Bronchial smooth muscle cell (primary cell): ENCODE data around the gene MGAT2. TPM values are rescaled to one million over a fixed set of nuclear protein-coding genes. Genes with fewer than 3 reads are reported as not detected.

Source experiments
- total RNA-seq: library from RNA; depleted of rRNA; stranded (reverse); fragments of >200 nt; gene quantifications from 2 replicates; pipeline ENCODE4 v1.2.1, GENCODE V29; 2014

MGAT2 gene
- total RNA-seq, result 38.1 and 63.4 TPM in 2 replicates

DNA sequence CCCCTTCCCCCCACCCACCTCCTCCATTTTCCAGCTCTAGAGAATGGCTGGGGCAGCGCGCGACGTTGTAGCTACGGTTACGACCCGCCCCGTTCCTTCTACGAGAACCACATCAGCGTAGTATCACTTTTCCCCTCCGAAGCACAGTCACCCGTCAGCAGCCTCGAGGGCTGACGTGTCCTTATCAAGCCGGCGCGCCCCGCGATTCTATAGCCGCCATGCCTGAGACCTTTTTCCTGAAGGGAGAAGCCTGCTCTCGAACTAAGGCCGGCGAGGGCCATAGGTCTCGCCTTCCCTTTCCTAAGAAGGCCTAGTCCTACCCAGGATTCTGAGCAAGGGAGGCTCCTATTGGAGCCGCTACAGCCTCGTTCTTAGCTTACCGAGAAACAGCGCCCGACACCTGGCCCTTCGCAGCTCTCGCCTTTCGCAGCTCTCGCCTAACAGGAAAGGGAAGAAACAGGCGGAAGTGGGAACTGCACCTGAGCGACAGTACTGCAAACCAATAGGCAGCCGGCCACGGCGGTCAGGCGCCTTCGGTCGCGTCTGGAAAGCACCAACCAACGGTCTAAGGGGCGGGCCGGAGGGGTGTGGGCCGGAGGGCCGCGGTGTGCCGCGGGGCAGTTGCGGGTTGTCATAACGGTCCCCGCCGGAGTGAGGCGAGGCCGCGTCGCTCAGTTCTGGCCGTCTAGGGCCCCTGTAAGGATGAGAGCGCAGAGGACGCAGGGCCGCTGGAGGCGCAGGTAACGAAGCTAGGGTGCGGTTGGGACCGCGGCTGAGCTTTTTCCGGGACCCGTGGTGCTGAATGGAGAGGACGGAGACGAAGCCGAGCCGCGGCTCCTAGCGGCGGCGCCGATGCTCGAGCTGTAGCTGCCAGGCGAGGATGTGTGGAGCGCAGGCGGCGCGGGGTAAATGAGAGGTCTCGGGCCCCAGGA lies at the start of gene MGAT2, which contains the start of gene RPL36AL:
Gene MGAT2 (plus strand): TSS at position 618 of the 932 bp plus-strand sequence. CDS start 470 bp downstream, outside the sequence.
Gene RPL36AL (minus strand): TSS at position 445 of the 932 bp plus-strand sequence. CDS start 1,522 bp downstream, outside the sequence.

DNA sequence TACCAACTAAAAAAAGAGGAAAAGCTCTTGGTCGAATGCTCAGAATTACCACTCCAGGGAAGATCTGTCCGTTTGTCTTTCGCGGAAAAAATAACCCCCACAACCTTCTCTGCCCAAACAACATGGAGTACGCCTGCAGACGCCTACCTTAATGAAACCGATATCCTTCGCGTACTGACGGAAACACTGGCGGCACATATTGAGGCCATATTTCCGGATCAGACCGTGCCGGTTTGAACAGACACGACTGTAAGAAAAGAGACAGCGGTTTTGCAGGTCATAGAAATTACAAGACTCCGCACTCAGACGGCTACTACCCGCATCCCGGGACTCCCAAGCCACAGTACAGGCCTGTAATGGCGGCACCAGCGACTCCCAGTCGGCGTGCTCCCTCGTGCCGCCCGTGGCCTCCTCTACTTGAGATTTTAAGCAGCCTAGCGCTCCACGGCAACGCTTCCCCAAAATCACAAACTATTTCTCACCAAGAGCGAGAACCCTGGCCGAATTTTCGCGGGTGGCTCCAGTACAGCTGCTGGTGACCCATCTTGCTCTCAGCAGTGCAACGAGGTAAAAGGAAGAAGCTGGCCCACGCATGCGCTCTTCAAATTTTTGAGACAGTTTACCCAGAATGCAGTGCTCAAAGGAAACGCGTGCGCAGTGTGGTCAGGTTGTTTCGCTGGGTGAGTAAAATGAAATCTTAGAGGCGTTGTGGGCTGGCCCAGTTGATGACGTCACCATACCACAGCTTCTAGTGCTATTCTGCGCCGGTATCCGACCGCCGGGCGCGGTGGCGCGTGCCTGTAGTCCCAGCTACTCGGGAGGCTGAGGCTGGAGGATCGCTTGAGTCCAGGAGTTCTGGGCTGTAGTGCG lies 34.6 kb upstream of the MGAT2 start, which contains the start of gene RPS29:
Gene RPS29 (minus strand): TSS at position 578 of the 870 bp plus-strand sequence. CDS start 34 bp downstream, at position 544.

DNA sequence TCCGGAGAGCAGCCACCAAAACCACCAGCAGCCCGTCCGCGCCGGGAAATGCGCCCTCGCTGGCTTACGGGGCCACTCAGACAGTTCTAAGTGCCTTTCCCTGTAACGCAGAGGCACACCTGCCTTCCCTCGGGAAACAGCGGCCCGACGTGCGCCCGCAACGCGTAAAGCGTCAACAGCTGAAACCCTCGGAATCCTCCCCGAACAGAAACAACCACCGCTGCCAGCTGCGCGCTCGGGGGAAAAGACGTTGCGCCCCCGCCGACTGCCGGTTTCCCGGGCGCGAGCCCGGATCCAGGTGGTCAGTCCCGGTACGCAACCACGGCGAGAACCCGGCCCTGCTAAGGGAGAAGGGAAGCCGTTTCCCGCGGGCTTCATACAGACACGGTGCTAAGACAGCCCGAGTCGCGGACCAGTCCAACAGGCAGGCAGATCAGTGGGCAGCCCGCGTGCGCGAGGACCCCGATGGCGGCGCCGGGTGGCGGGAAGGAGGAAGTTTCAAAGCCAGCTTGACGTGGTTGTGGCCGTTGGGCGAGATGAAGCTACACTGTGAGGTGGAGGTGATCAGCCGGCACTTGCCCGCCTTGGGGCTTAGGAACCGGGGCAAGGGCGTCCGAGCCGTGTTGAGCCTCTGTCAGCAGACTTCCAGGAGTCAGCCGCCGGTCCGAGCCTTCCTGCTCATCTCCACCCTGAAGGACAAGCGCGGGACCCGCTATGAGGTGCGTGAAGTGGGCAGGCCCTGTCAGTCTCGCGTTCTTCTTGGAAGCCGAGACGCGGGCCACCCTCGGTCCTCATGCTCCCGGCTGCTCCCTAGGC lies 21.9 kb upstream of the MGAT2 start, which contains the start of gene LRR1:
Gene LRR1 (plus strand): TSS at position 456 of the 816 bp plus-strand sequence. CDS start 81 bp downstream, at position 537.

DNA sequence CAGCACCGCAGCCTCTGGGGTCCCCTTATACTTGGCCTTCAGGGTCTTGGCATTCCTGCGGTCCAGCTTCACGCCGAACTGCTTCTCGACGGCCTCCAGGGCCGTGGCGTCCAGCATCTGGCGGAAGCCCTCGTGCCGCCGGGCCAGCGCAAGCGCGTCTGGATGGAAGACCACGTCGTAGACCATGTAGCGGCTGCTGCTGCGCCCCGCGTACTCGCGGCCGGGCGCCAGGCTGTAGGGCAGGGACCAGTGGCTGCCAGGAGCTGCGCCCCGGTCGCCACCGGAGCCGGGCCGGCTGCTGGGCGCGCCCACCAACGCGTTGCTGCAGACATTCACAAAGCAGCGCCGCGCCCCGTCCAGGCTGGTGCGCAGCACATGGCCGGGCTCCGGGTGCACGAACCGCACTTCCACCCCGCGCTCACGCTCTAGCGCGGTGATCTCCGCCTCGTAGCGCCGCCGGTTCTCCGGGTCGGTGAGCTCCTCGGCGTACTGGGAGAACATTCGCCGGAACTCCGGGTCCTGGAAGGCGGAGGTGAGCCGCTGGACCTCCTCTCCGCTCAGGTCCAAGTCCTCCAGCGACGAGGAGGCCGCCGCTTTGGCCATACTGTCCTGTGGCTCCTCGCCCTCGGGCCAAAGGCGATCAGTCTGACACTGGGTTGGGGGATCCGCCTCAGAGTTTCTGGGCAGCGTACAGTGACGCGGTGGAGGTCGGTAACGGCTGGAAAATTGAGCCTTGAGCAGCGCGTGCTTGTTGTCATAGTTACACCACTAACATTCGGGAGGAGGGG lies 14.1 kb downstream of the MGAT2 start, which contains the start of gene DNAAF2:
Gene DNAAF2 (minus strand): TSS at position 698 of the 788 bp plus-strand sequence. CDS start 95 bp downstream, at position 603.

Other genes starting within 250 kb of the MGAT2 start
- 1,629 and 2,428 TPM in 2 replicates for gene RPS29, start 34.4 kb upstream of the MGAT2 start, total RNA-seq
- gene LRR1, start 21.9 kb upstream of the MGAT2 start, total RNA-seq, result 8.4 and 11.3 TPM in 2 replicates
- gene RPL36AL, start 173 bp upstream of the MGAT2 start, total RNA-seq, result 356 and 521 TPM in 2 replicates
- 5.5 and 6.5 TPM in 2 replicates for gene DNAAF2, start 14.4 kb downstream of the MGAT2 start, total RNA-seq
- 1.3 and 2.8 TPM in 2 replicates for gene POLE2, start 67.4 kb downstream of the MGAT2 start, total RNA-seq
- gene KLHDC1, start 72.3 kb downstream of the MGAT2 start, total RNA-seq, result 6.5 and 9.0 TPM in 2 replicates
- gene KLHDC2, start 147.4 kb downstream of the MGAT2 start, total RNA-seq, result 115 and 118 TPM in 2 replicates
- 53.3 and 69.3 TPM in 2 replicates for gene NEMF, start 232.0 kb downstream of the MGAT2 start, total RNA-seq